GM21576 (cell line): Measurements from ENCODE around the gene TTC34.

Source experiments
- ATAC-seq: cut with Tn5 transposase; IDR thresholded peaks from one replicate; pipeline ENCODE4 v1.9.1; 2021; ENCODE audit warnings: mild to moderate bottlenecking, moderate library complexity; ENCODE audit not compliant: unreplicated experiment

The TTC34 gene

GRCh38 chr1:2814511-2815075 lies 13.1 kb upstream of the TTC34 start:
- no peak for ATAC-seq

- ATAC-seq = no peak
Measured at GRCh38 chr1:2812939-2813653, 11.6 kb upstream of the TTC34 start.

- ATAC-seq = no peak
Measured at GRCh38 chr1:2812136-2812535, 10.6 kb upstream of the TTC34 start.

GRCh38 chr1:2811533-2811918 lies 10.0 kb upstream of the TTC34 start:
- no peak for ATAC-seq

- no peak for ATAC-seq
Measured at GRCh38 chr1:2810899-2811532, 9.5 kb upstream of the TTC34 start.

- no peak for ATAC-seq
Measured at GRCh38 chr1:2810281-2810680, 8.8 kb upstream of the TTC34 start.

GRCh38 chr1:2809656-2810055 lies 8.2 kb upstream of the TTC34 start:
- no peak for ATAC-seq

GRCh38 chr1:2808831-2809605 lies 7.5 kb upstream of the TTC34 start:
- ATAC-seq = no peak

GRCh38 chr1:2808386-2808705 lies 6.9 kb upstream of the TTC34 start:
- no peak for ATAC-seq

- no peak for ATAC-seq
Measured at GRCh38 chr1:2807678-2808385, 6.3 kb upstream of the TTC34 start.

GRCh38 chr1:2807036-2807435 lies 5.5 kb upstream of the TTC34 start:
- ATAC-seq = no peak

- no peak for ATAC-seq
Measured at GRCh38 chr1:2806591-2806990, 5.1 kb upstream of the TTC34 start.

- ATAC-seq = no peak
Measured at GRCh38 chr1:2805801-2806430, 4.4 kb upstream of the TTC34 start.

GRCh38 chr1:2804628-2805351 lies 3.3 kb upstream of the TTC34 start:
- ATAC-seq = no peak

GRCh38 chr1:2803931-2804627 lies 2.6 kb upstream of the TTC34 start:
- no peak for ATAC-seq

GRCh38 chr1:2803086-2803930 lies 1.8 kb upstream of the TTC34 start:
- ATAC-seq = no peak

- ATAC-seq = no peak
Measured at GRCh38 chr1:2802421-2802961, 998 bp upstream of the TTC34 start.

- ATAC-seq = no peak
Measured at GRCh38 chr1:2801046-2801445, 447 bp downstream of the TTC34 start.
